ENCODE measurements around the gene PRSS48. TPM values are rescaled to one million over a fixed set of nuclear protein-coding genes. Genes with fewer than 3 reads are reported as not detected.
"Not testable (repeated sequence)": the region's sequence is repeated elsewhere in the genome, so short reads cannot be mapped to it uniquely, and the experiment has no call there.

PRSS48 gene, protein sequence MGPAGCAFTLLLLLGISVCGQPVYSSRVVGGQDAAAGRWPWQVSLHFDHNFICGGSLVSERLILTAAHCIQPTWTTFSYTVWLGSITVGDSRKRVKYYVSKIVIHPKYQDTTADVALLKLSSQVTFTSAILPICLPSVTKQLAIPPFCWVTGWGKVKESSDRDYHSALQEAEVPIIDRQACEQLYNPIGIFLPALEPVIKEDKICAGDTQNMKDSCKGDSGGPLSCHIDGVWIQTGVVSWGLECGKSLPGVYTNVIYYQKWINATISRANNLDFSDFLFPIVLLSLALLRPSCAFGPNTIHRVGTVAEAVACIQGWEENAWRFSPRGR
- not detected for total RNA-seq

GRCh38 chr4:151276787-151277562 is at the start of gene PRSS48:
Gene PRSS48, plus strand, starts transcription at chr4:151277161. Its CDS starts 12 bp downstream, at chr4:151277173.
- H3K4me3 ChIP-seq (ENCODE audit: low read length in 3 of 3), result no peak within 1 kb of the TSS
- H3K27ac ChIP-seq (ENCODE audit: low read depth, low read length), result no peak within 1 kb of the TSS
- H3K9ac ChIP-seq (ENCODE audit: low read depth in 1 of 3, low read length in 3 of 3), result no peak within 1 kb of the TSS
- no peaks in the 10 kb centered on the region for H3K9me3 ChIP-seq (ENCODE audit: control insufficient read depth in 3 of 3, low read length in 3 of 3)
- no peaks in the 10 kb centered on the region for H3K36me3 ChIP-seq (ENCODE audit: control insufficient read depth in 3 of 3, insufficient read depth in 3 of 3, low read length in 3 of 3)
- H3K4me1 ChIP-seq (ENCODE audit: control insufficient read depth in 3 of 3, insufficient read depth in 3 of 3, low read length in 3 of 3), result peaks cover 0 to 5% (median 4%) of the 10 kb centered on the region in 3 donors
- H3K27me3 ChIP-seq (ENCODE audit: control insufficient read depth in 3 of 3, insufficient read depth in 3 of 3, low read length in 3 of 3), result no peaks in the 10 kb centered on the region

DNA sequence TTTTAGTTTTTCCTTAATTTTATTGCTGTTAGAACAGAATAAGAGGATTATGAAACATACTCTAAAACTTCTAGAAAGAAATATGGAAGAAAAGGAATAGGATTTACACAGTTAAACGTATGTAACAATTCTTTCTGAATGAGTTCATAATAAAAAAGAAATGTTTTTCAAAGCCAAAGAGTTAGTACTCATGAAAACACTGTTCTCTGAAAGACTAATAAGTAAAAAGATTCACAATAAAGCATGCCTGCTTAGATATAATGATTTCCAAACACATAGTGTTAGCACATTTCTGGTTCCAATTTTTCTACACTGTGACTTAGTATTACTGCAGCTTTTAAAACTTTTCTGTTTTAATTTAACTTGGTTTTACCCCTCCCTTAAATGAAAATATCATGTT is 49.8 kb upstream of the PRSS48 start:
- H3K36me3 ChIP-seq (ENCODE audit: control insufficient read depth in 3 of 3, insufficient read depth in 3 of 3, low read length in 3 of 3), result no peaks in the 10 kb centered on the region
- H3K9me3 ChIP-seq (ENCODE audit: control insufficient read depth in 3 of 3, low read length in 3 of 3), result no peaks in the 10 kb centered on the region
- H3K9ac ChIP-seq (ENCODE audit: low read depth in 1 of 3, low read length in 3 of 3), result peak overlapping the region in 2 of 3 donors; percentile 0 to 66
- H3K27ac ChIP-seq (ENCODE audit: low read depth, low read length), result peak overlapping the region; percentile 72
- peak overlapping the region in 1 of 3 donors; percentile 72 for H3K4me3 ChIP-seq (ENCODE audit: low read length in 3 of 3)
- no peaks in the 10 kb centered on the region for H3K27me3 ChIP-seq (ENCODE audit: control insufficient read depth in 3 of 3, insufficient read depth in 3 of 3, low read length in 3 of 3)
- H3K4me1 ChIP-seq (ENCODE audit: control insufficient read depth in 3 of 3, insufficient read depth in 3 of 3, low read length in 3 of 3), result peaks cover 0 to 7% (median 4%) of the 10 kb centered on the region in 3 donors

GRCh38 chr4:151227731-151228130 is 49.2 kb upstream of the PRSS48 start:
- Histone ChIP-seq H3K4me1 (ENCODE audit: control insufficient read depth in 3 of 3, insufficient read depth in 3 of 3, low read length in 3 of 3) (peaks cover 4 to 13% (median 5%) of the 10 kb centered on the region in 3 donors), H3K27me3 (ENCODE audit: control insufficient read depth in 3 of 3, insufficient read depth in 3 of 3, low read length in 3 of 3) (no peaks in the 10 kb centered on the region), H3K36me3 (ENCODE audit: control insufficient read depth in 3 of 3, insufficient read depth in 3 of 3, low read length in 3 of 3) (no peaks in the 10 kb centered on the region), H3K9me3 (ENCODE audit: control insufficient read depth in 3 of 3, low read length in 3 of 3) (no peaks in the 10 kb centered on the region), H3K4me3 (ENCODE audit: low read length in 3 of 3) (peak overlapping the region in 2 of 3 donors; percentile 25 to 72), H3K9ac (ENCODE audit: low read depth in 1 of 3, low read length in 3 of 3) (peak overlapping the region in 2 of 3 donors; percentile 0 to 66), H3K27ac (ENCODE audit: low read depth, low read length) (peak overlapping the region; percentile 72)

DNA sequence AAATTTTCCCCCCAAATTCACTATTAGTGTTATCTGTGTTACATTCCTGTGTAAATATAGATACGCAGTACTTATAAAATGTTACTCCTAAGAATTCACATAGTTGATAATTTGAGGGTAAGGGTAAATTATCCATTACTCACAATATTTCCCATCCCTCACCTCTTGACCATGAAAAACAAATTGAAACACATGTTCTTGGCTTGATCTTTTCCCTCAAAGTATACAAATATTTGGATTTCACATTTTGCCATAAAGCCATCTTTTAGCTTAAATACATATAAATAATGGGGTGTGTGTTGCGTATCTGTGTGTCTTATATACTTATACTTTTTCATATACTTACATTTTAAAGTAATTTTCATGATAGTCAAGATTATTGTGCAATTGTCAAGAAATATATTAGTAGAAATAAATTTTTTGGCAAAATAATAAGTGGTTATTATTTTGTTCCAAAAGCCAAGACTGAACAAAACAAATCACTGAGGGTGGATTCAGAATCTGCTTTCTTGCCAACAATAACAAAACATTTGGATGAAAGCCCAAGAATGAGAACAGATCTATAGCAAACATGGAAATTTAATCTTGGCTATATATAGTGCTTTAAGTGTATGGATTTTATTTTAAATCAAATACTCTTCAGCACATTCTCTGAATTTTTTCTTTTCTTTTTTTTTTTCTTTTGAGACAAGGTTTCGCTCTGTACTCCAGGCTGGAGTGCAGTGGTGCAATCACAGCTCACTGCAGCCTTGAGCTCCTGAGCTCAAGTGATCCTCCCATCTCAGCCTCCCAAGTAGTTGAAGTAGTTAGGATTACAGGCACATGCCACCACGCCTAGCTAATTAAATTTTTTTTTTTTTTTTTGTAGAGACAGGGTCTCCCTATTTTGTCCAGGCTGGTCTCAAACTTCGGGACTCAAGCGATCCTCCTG is 48.5 kb upstream of the PRSS48 start:
- Histone ChIP-seq H3K9me3 (ENCODE audit: control insufficient read depth in 3 of 3, low read length in 3 of 3) (no peaks in the 10 kb centered on the region), H3K4me3 (ENCODE audit: low read length in 3 of 3) (peak overlapping the region in 1 of 3 donors; percentile 72), H3K27me3 (ENCODE audit: control insufficient read depth in 3 of 3, insufficient read depth in 3 of 3, low read length in 3 of 3) (no peaks in the 10 kb centered on the region), H3K27ac (ENCODE audit: low read depth, low read length) (peak overlapping the region; percentile 72), H3K9ac (ENCODE audit: low read depth in 1 of 3, low read length in 3 of 3) (no peak overlapping the region), H3K4me1 (ENCODE audit: control insufficient read depth in 3 of 3, insufficient read depth in 3 of 3, low read length in 3 of 3) (peaks cover 4 to 13% (median 6%) of the 10 kb centered on the region in 3 donors), H3K36me3 (ENCODE audit: control insufficient read depth in 3 of 3, insufficient read depth in 3 of 3, low read length in 3 of 3) (no peaks in the 10 kb centered on the region)

GRCh38 chr4:151231915-151232595 is 44.9 kb upstream of the PRSS48 start:
- H3K27ac ChIP-seq (ENCODE audit: low read depth, low read length), result no peak overlapping the region
- H3K9ac ChIP-seq (ENCODE audit: low read depth in 1 of 3, low read length in 3 of 3), result no peak overlapping the region

DNA sequence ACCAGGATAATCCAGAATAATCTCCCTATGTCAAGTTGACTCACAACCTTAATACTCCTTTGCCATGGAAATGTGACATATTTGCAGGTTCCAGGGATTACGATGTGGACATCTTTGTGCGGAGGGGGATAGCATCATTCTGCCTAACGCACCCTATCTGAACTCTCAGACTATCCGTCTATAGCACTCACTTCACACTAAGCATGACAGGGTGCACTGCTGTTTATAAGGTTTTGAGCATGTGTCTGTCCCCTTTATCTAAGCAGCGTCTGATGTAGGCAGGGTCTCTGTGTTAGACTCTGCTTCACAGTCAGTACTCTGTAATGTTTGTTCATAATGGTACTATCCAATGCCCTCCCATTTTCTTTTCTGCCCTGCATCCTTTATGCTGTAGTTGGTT is 43.4 kb upstream of the PRSS48 start:
- Histone ChIP-seq H3K4me1 (ENCODE audit: control insufficient read depth in 3 of 3, insufficient read depth in 3 of 3, low read length in 3 of 3) (peaks cover 4 to 7% (median 6%) of the 10 kb centered on the region in 3 donors), H3K9me3 (ENCODE audit: control insufficient read depth in 3 of 3, low read length in 3 of 3) (no peaks in the 10 kb centered on the region)

More at GRCh38 chr4:151231915-151232595, 44.9 kb upstream of the PRSS48 start:
- H3K4me3 ChIP-seq (ENCODE audit: low read length in 3 of 3), result no peak overlapping the region
- no peaks in the 10 kb centered on the region for H3K27me3 ChIP-seq (ENCODE audit: control insufficient read depth in 3 of 3, insufficient read depth in 3 of 3, low read length in 3 of 3)
- no peaks in the 10 kb centered on the region for H3K9me3 ChIP-seq (ENCODE audit: control insufficient read depth in 3 of 3, low read length in 3 of 3)
- peaks cover 4 to 13% (median 6%) of the 10 kb centered on the region in 3 donors for H3K4me1 ChIP-seq (ENCODE audit: control insufficient read depth in 3 of 3, insufficient read depth in 3 of 3, low read length in 3 of 3)
- no peaks in the 10 kb centered on the region for H3K36me3 ChIP-seq (ENCODE audit: control insufficient read depth in 3 of 3, insufficient read depth in 3 of 3, low read length in 3 of 3)

GRCh38 chr4:151235373-151235772 is 41.6 kb upstream of the PRSS48 start:
- H3K27me3 ChIP-seq (ENCODE audit: control insufficient read depth in 3 of 3, insufficient read depth in 3 of 3, low read length in 3 of 3); H3K9ac ChIP-seq (ENCODE audit: low read depth in 1 of 3, low read length in 3 of 3); H3K4me1 ChIP-seq (ENCODE audit: control insufficient read depth in 3 of 3, insufficient read depth in 3 of 3, low read length in 3 of 3); H3K27ac ChIP-seq (ENCODE audit: low read depth, low read length); H3K9me3 ChIP-seq (ENCODE audit: control insufficient read depth in 3 of 3, low read length in 3 of 3); H3K36me3 ChIP-seq (ENCODE audit: control insufficient read depth in 3 of 3, insufficient read depth in 3 of 3, low read length in 3 of 3); H3K4me3 ChIP-seq (ENCODE audit: low read length in 3 of 3): not testable (repeated sequence)

More for the DNA sequence above, 43.4 kb upstream of the PRSS48 start:
- no peak overlapping the region for H3K9ac ChIP-seq (ENCODE audit: low read depth in 1 of 3, low read length in 3 of 3)
- no peaks in the 10 kb centered on the region for H3K27me3 ChIP-seq (ENCODE audit: control insufficient read depth in 3 of 3, insufficient read depth in 3 of 3, low read length in 3 of 3)
- no peak overlapping the region for H3K27ac ChIP-seq (ENCODE audit: low read depth, low read length)
- no peak overlapping the region for H3K4me3 ChIP-seq (ENCODE audit: low read length in 3 of 3)
- H3K36me3 ChIP-seq (ENCODE audit: control insufficient read depth in 3 of 3, insufficient read depth in 3 of 3, low read length in 3 of 3), result no peaks in the 10 kb centered on the region

GRCh38 chr4:151236036-151236435 is 40.9 kb upstream of the PRSS48 start:
- no peaks in the 10 kb centered on the region for H3K27me3 ChIP-seq (ENCODE audit: control insufficient read depth in 3 of 3, insufficient read depth in 3 of 3, low read length in 3 of 3)
- H3K27ac ChIP-seq (ENCODE audit: low read depth, low read length), result no peak overlapping the region
- no peak overlapping the region for H3K9ac ChIP-seq (ENCODE audit: low read depth in 1 of 3, low read length in 3 of 3)
- no peaks in the 10 kb centered on the region for H3K36me3 ChIP-seq (ENCODE audit: control insufficient read depth in 3 of 3, insufficient read depth in 3 of 3, low read length in 3 of 3)
- H3K9me3 ChIP-seq (ENCODE audit: control insufficient read depth in 3 of 3, low read length in 3 of 3), result no peaks in the 10 kb centered on the region
- peaks cover 4 to 7% (median 6%) of the 10 kb centered on the region in 3 donors for H3K4me1 ChIP-seq (ENCODE audit: control insufficient read depth in 3 of 3, insufficient read depth in 3 of 3, low read length in 3 of 3)
- no peak overlapping the region for H3K4me3 ChIP-seq (ENCODE audit: low read length in 3 of 3)

GRCh38 chr4:151238477-151238876 is 38.5 kb upstream of the PRSS48 start:
- H3K36me3 ChIP-seq (ENCODE audit: control insufficient read depth in 3 of 3, insufficient read depth in 3 of 3, low read length in 3 of 3), result no peaks in the 10 kb centered on the region
- no peak overlapping the region for H3K9ac ChIP-seq (ENCODE audit: low read depth in 1 of 3, low read length in 3 of 3)
- no peak overlapping the region for H3K4me3 ChIP-seq (ENCODE audit: low read length in 3 of 3)
- no peaks in the 10 kb centered on the region for H3K27me3 ChIP-seq (ENCODE audit: control insufficient read depth in 3 of 3, insufficient read depth in 3 of 3, low read length in 3 of 3)
- no peaks in the 10 kb centered on the region for H3K9me3 ChIP-seq (ENCODE audit: control insufficient read depth in 3 of 3, low read length in 3 of 3)
- H3K4me1 ChIP-seq (ENCODE audit: control insufficient read depth in 3 of 3, insufficient read depth in 3 of 3, low read length in 3 of 3), result no peaks in the 10 kb centered on the region
- no peak overlapping the region for H3K27ac ChIP-seq (ENCODE audit: low read depth, low read length)
